Uterus (tissue), 2 donors: ENCODE data around the gene CCL7.

ENCODE experiments used
- CTCF ChIP-seq, 4 experiments: fragments of 200-600 bp in 2 of 4; fragments of 450-650 bp in 2 of 4; sonication (generic) in 2 of 4; IDR thresholded peaks; one replicate each; pipeline ENCODE4 v1.5.1; 2016 to 2019; ENCODE audit warnings: antibody characterized with exemption in 4 of 4, mild to moderate bottlenecking in 2 of 4, moderate library complexity in 1 of 4
- POLR2A ChIP-seq, 2 donors: fragments of 450-650 bp; IDR thresholded peaks; one replicate each; pipeline ENCODE4 v1.6.1; 2016; ENCODE audit warnings: antibody characterized with exemption in 2 of 2, mild to moderate bottlenecking in 1 of 2, moderate library complexity in 1 of 2

- TF ChIP-seq CTCF (IDR thresholded peaks at IDR 0.05) (no peak), POLR2A (IDR thresholded peaks at IDR 0.05) (no peak)
Observed at GRCh38 chr17:34255381-34255732, 14.7 kb upstream of the CCL7 start.
